ENCODE data around the gene NEUROD2.
A peak's percentile ranks its signal among the peaks of the same experiment; 100 is the strongest.

Gene NEUROD2

GRCh38 chr17:39618956-39619785 is 11.5 kb upstream of the NEUROD2 start:
- Mint-ChIP-seq H3K27me3 (peaks cover 91% of the 10 kb centered on the region), H3K4me3 (no peak overlapping the region), H3K36me3 (no peaks in the 10 kb centered on the region), H3K27ac (no peak overlapping the region), H3K4me1 (peaks cover 21% of the 10 kb centered on the region), H3K9me3 (no peaks in the 10 kb centered on the region)
- no peak for DNase-seq
- CTCF ChIA-PET, result interaction anchor here (1.6 to 8.7 kb wide), 4 partner anchors 9 to 50 kb away, joined by 4 to 200 read pairs (median 61); partner anchors contain the start of genes PNMT and TCAP

DNA sequence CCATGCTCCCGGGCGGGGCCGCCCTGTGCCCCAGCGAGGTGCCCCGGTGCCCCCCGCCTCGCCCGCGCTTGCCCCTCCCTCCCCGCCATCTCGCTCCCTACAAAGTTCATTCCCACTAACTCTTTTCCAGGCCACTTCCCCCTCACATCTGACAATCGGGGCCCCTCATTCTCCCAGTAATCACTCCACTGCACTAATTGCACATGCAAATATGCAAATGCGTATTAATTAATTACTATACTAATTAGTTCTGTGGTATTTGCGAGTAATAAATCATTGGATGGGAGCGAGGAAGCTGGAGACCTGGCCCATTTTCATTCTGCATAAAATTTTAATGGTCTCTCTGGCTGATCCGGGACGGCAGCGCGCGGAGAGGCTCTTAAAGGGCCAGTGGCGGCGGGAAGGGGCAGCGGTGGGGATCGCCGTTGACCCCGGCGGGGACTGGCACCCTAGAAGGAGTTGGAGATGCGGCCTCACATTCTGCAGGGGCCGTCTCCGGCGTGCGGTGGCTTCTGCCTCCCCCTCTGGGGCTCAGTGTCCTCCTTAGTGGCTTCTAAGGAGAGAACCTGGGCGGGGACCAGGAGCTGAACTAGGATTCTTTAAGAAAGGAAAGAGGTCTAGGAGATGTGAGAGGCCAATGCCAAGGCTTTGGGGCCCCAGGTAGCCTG is 10.7 kb upstream of the NEUROD2 start:
- peaks cover 19% of the 10 kb centered on the region for H3K4me1 Mint-ChIP-seq
- CTCF ChIA-PET, result interaction anchor here (1.6 to 8.7 kb wide), 3 partner anchors 10 to 28 kb away, joined by 4 to 200 read pairs (median 7); no protein-coding TSS in a partner anchor
- H3K27me3 Mint-ChIP-seq, result peaks cover 91% of the 10 kb centered on the region
- DNase-seq, result no peak
- H3K9me3 Mint-ChIP-seq, result no peaks in the 10 kb centered on the region
- no peaks in the 10 kb centered on the region for H3K36me3 Mint-ChIP-seq
- H3K27ac Mint-ChIP-seq, result peak overlapping the region; percentile 62
- H3K4me3 Mint-ChIP-seq, result peak overlapping the region; percentile 78

GRCh38 chr17:39617446-39618245 is 9.9 kb upstream of the NEUROD2 start:
- CTCF ChIA-PET, result interaction anchor here (8.7 kb wide), 1 partner anchor 29 kb away, joined by 200 read pairs; no protein-coding TSS in a partner anchor
- Mint-ChIP-seq H3K27ac (no peak overlapping the region), H3K9me3 (no peaks in the 10 kb centered on the region), H3K4me1 (peaks cover 13% of the 10 kb centered on the region), H3K36me3 (no peaks in the 10 kb centered on the region), H3K4me3 (peak overlapping the region; percentile 78), H3K27me3 (peaks cover 95% of the 10 kb centered on the region)
- peak; percentile 66 for DNase-seq

- Mint-ChIP-seq H3K9me3 (no peaks in the 10 kb centered on the region), H3K27ac (no peak overlapping the region), H3K27me3 (peaks cover 97% of the 10 kb centered on the region), H3K36me3 (no peaks in the 10 kb centered on the region), H3K4me1 (peaks cover 7% of the 10 kb centered on the region), H3K4me3 (peak overlapping the region; percentile 66)
- CTCF ChIA-PET, result no interaction called here
- DNase-seq, result no peak
Measured at GRCh38 chr17:39617100-39617445, 9.4 kb upstream of the NEUROD2 start.

- Mint-ChIP-seq H3K27ac (no peak overlapping the region), H3K4me3 (no peak overlapping the region), H3K36me3 (no peaks in the 10 kb centered on the region), H3K9me3 (no peaks in the 10 kb centered on the region), H3K27me3 (peaks cover 95% of the 10 kb centered on the region), H3K4me1 (peaks cover 3% of the 10 kb centered on the region)
- CTCF ChIA-PET, result interaction anchor here (1.4 to 1.8 kb wide), 2 partner anchors 8 to 18 kb away, joined by 3 to 8 read pairs; no protein-coding TSS in a partner anchor
- DNase-seq, result no peak
Measured at GRCh38 chr17:39615434-39615833, 7.7 kb upstream of the NEUROD2 start.

DNA sequence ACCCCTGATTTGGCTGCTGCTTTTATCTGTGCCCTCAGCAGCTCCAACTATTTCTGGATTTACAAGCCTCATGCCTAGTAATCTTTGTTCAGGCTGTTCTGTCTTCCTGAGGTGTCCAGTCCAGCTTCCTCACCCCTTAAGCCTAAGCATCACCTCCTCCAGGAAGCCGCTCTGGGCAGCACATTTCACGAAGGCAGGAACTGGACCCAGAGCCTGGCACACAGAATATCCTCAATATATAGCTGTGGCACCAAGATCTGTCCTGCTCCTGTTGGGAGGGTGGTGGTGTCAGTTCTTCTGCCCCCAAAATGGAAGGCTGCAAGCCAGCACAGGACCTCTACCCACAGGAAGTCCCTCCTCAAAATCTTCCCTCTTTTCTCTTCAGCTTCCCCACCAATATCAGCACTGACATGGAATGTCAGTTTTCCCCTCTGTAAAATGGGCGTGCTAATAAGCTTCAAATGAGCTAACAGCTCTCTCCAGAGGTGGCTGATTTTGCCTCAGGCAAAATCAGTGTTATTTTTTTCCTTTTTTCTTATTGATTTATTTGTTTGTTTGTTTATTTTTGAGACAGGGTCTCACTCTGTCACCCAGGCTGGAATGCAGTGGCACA is 6.9 kb upstream of the NEUROD2 start:
- no peaks in the 10 kb centered on the region for H3K36me3 Mint-ChIP-seq
- H3K9me3 Mint-ChIP-seq, result no peaks in the 10 kb centered on the region
- peaks cover 95% of the 10 kb centered on the region for H3K27me3 Mint-ChIP-seq
- CTCF ChIA-PET, result interaction anchor here (1.4 to 1.8 kb wide), 2 partner anchors 9 to 19 kb away, joined by 3 to 8 read pairs; no protein-coding TSS in a partner anchor
- peaks cover 3% of the 10 kb centered on the region for H3K4me1 Mint-ChIP-seq
- H3K4me3 Mint-ChIP-seq, result no peak overlapping the region
- no peak for DNase-seq
- H3K27ac Mint-ChIP-seq, result no peak overlapping the region

DNA sequence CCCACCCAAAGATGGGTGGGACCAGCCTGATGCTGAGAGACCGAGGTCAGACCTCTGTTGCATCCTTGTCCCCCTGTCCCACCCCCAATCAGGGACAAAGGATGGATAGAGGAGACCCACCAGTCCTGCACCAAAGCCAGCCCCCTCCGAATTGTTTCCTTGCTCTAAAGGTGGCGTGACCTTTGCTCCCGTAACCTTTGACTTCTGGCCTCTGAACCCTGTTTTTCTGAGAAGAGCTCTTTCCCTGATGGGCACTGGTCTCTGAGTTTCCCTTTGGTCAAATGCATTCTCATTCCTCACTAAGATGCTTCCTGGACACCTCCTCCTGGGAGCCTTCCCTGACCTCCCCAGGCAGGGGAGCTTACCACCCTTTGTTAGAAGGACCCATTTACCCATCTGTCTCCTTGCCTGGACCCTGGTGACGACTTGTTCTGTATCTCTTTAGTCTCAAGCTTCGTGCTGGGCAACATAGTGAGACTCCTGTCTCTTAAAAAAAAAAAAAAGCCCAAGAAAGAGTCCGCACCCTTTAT is 5.3 kb upstream of the NEUROD2 start:
- no peaks in the 10 kb centered on the region for H3K36me3 Mint-ChIP-seq
- H3K4me1 Mint-ChIP-seq, result peaks cover 2% of the 10 kb centered on the region
- peaks cover 95% of the 10 kb centered on the region for H3K27me3 Mint-ChIP-seq
- no peak for DNase-seq
- H3K4me3 Mint-ChIP-seq, result no peak overlapping the region
- no peak overlapping the region for H3K27ac Mint-ChIP-seq
- no peaks in the 10 kb centered on the region for H3K9me3 Mint-ChIP-seq
- CTCF ChIA-PET, result interaction anchor here (1.0 to 2.4 kb wide), 3 partner anchors 9 to 65 kb away, joined by 3 to 11 read pairs (median 7); no protein-coding TSS in a partner anchor

GRCh38 chr17:39612291-39612894 is 4.7 kb upstream of the NEUROD2 start:
- CTCF ChIA-PET, result interaction anchor here (1.4 to 2.4 kb wide), 2 partner anchors 10 to 11 kb away, joined by 7 to 11 read pairs; no protein-coding TSS in a partner anchor
- Mint-ChIP-seq H3K36me3 (no peaks in the 10 kb centered on the region), H3K4me3 (no peak overlapping the region), H3K27ac (no peak overlapping the region), H3K27me3 (peaks cover 96% of the 10 kb centered on the region), H3K9me3 (no peaks in the 10 kb centered on the region), H3K4me1 (peaks cover 2% of the 10 kb centered on the region)
- no peak for DNase-seq

DNA sequence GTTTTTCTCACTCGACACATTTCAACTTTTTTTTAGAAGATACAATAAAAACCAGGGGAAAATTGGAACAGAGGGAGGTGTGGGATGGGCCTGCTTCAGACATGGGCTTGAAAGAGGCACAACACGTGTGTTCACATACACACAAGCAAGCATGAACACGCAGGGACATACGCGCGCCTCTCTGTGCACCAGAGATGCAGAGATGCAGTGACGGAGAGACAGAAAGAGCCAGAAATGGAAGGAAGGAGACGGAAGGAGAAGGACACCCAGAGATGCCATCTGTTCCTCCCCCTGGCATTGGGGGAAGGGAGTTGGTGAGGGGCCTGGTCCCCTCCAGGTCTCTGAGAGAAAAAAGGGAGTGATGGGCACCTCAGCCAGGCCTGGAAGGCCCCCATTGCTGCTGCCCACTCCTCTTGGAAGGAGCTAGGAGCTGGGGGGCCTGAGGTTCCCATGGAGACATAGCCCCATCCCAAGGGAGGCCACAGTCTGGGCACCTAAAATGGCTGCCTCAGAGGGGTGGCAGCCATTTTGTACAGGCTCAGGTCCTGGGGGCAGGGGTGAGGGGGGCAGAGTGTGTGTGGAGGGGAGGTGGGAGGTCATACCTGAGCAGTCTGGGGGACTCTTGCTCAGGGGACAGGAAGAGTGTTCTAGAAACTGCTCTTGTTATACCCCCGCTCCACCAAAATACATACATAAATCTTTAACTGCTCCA is 3.8 kb upstream of the NEUROD2 start:
- Mint-ChIP-seq H3K27ac (no peak overlapping the region), H3K36me3 (no peaks in the 10 kb centered on the region), H3K4me1 (peaks cover 5% of the 10 kb centered on the region), H3K27me3 (peaks cover 96% of the 10 kb centered on the region), H3K9me3 (no peaks in the 10 kb centered on the region), H3K4me3 (no peak overlapping the region)
- CTCF ChIA-PET, result interaction anchor here (2.4 kb wide), 1 partner anchor 10 kb away, joined by 11 read pairs; no protein-coding TSS in a partner anchor
- no peak for DNase-seq

DNA sequence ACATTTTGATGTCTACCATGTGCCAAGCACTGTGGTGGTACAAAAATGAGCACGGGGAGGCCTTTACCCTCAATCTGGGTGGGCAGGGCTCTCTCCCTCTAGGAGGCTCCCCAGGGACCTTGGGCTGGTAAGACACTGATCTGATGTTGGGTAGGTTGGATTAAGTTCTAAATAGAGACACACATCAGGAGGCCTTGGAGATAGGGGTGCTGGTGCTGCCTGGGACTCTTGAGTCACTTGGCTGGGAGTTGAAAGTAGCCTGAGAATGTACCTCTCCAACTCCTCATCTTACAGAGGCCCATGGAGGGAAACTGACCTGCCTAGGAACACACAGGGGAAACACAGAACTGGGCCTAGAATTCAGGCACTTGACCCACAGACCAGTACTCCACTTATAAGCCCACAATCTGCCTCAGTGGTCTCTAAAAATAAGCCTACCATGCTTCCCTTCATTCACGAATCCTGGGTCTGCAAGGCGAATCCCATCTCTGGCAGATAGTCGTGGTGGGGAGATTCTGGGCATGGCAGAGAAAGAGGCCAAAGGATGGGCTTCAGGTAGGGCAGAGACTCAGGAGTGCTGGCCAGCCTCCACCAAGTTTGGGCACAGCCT is 1.8 kb upstream of the NEUROD2 start:
- H3K4me1 Mint-ChIP-seq, result peaks cover 13% of the 10 kb centered on the region
- no peak overlapping the region for H3K4me3 Mint-ChIP-seq
- H3K36me3 Mint-ChIP-seq, result no peaks in the 10 kb centered on the region
- no peaks in the 10 kb centered on the region for H3K9me3 Mint-ChIP-seq
- no peak overlapping the region for H3K27ac Mint-ChIP-seq
- DNase-seq, result no peak
- peaks cover 96% of the 10 kb centered on the region for H3K27me3 Mint-ChIP-seq
- CTCF ChIA-PET, result interaction anchor here (1.5 kb wide), 1 partner anchor 12 kb away, joined by 4 read pairs; no protein-coding TSS in a partner anchor

DNA sequence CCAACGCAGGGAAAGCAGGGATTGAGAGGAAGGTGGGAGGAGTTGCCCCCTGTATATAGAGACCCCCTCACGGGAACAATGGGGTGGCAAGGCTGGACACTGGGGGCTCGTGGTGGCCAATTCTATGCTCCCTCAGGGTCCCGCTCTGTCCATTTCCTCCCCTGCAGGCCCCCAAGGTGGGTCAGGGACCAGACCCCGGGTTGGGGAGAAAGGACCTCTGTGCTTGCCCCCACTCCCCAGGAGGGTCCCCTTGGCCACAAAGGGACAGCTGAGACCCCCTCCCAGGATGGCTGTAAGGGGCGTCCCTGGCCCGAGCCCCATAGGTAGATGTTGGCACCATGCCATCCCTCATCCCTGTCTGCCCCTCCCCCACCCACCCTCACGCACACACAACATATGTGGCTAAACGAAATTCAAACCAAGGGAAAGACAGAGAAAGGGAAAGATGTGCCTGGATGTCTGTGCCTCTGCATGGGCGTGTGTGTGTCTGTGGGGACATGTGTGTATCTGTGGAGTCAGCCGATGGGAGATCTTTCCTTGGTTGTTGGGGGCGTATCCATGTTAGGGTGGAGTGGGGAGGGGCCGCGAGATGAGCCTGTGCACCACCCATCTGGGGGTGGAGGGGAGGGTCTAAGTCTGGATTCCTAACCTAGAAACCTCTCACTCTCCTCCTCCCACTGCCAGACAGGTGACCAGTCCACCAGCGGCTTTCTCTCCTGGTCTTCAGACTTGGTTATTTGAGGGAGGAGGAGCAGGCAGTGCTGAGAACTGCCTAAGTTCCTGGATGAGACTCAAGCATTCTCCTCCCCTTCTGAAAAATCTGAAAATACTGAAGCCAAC is 642 bp upstream of the NEUROD2 start:
- Mint-ChIP-seq H3K4me3 (no peak overlapping the region), H3K27me3 (peaks cover 96% of the 10 kb centered on the region), H3K9me3 (no peaks in the 10 kb centered on the region), H3K36me3 (no peaks in the 10 kb centered on the region), H3K27ac (no peak overlapping the region), H3K4me1 (peaks cover 17% of the 10 kb centered on the region)
- CTCF ChIA-PET, result interaction anchor here (1.5 kb wide), 1 partner anchor 13 kb away, joined by 4 read pairs; no protein-coding TSS in a partner anchor
- no peak for DNase-seq
